ENCODE data around the gene TTC39B. TPM values are rescaled to one million over a fixed set of nuclear protein-coding genes. Genes with fewer than 3 reads are reported as not detected.

Gene TTC39B
- total and polyA plus RNA-seq, 2 of the 8 experiments (the other 6 are each of a cell fraction or from before 2014, with no cell fraction given), result 1.6 to 10.9 TPM

GRCh38 chr9:15139469-15139868 lies 167.5 kb downstream of the TTC39B start:
- WGBS, 2 experiments (ENCODE audit: extremely low coverage in 1 of 2, insufficient coverage in 1 of 2, insufficient read length in 1 of 2, insufficient replicate concordance in 2 of 2, low coverage in 1 of 2, low lambda C conversion rate in 2 of 2, missing lambda C conversion rate in 1 of 2), result 80% methylated on average over 13 of the region's 13 CpGs; no CpG with 5 or more reads in 1 of the 2 experiments
- no peak overlapping the region for H3K4me3 ChIP-seq (ENCODE audit: extremely low read depth in 1 of 4, insufficient read depth in 2 of 4, low read depth in 3 of 4, low read length in 4 of 4)
- H3K4me2 ChIP-seq (ENCODE audit: insufficient read depth in 1 of 2, low read depth in 2 of 2, low read length in 2 of 2), result no peak overlapping the region

More at GRCh38 chr9:15139469-15139868, 167.5 kb downstream of the TTC39B start:
- H3K18ac ChIP-seq (ENCODE audit: extremely low read depth, low read length), result peak overlapping the region; percentile 62; the same call in 1 of the 2 replicates
- TF ChIP-seq CHD1 (IDR thresholded peaks at IDR 0.05; ENCODE audit: low read depth, low read length) (no peak), JUND (IDR thresholded peaks at IDR 0.05; ENCODE audit: low read length) (no peak), KDM4A (IDR thresholded peaks at IDR 0.05; ENCODE audit: low read depth, low read length, severe bottlenecking) (no peak), YY1 (IDR thresholded peaks at IDR 0.05; ENCODE audit: low read depth, low read length) (no peak), TEAD4 (IDR thresholded peaks at IDR 0.05; ENCODE audit: low read depth, low read length) (no peak), BACH1 (IDR thresholded peaks at IDR 0.05; ENCODE audit: low read length) (no peak), RBBP5 (IDR thresholded peaks at IDR 0.05; ENCODE audit: borderline replicate concordance, low read depth, low read length) (no peak), SP1 (IDR thresholded peaks at IDR 0.05; ENCODE audit: low read depth, low read length) (no peak), SUZ12 (IDR thresholded peaks at IDR 0.05; ENCODE audit: low read length) (no peak), CREB1 (IDR thresholded peaks at IDR 0.05) (no peak), SIX5 (IDR thresholded peaks at IDR 0.05; ENCODE audit: low read depth, low read length) (no peak)
- H2BK12ac ChIP-seq (ENCODE audit: low read depth, low read length), result peak overlapping the region; percentile 51; the same call in 1 of the 2 replicates
- H3K14ac ChIP-seq (ENCODE audit: insufficient read length), result no peak overlapping the region
- H2BK120ac ChIP-seq (replicated peaks; ENCODE audit: low read depth, low read length), result no peak overlapping the region
- H3K4me1 ChIP-seq (replicated peaks in 1 of 4; ENCODE audit: control insufficient read depth in 3 of 4, insufficient read depth in 4 of 4, low read length in 3 of 4), result peaks cover 2 to 21% (median 18%) of the 10 kb centered on the region in 4 experiments; a peak in 5 of 7 replicates
- peak overlapping the region; percentile 66; the same call in 1 of the 2 replicates for H2BK20ac ChIP-seq (ENCODE audit: low read length)
- H4K20me1 ChIP-seq (replicated peaks in 1 of 2; ENCODE audit: control insufficient read depth in 1 of 2, insufficient read depth in 2 of 2, low read length in 2 of 2), result no peaks in the 10 kb centered on the region
- no peak overlapping the region for H2AFZ ChIP-seq (ENCODE audit: low read length)
- no peak overlapping the region for H3K9ac ChIP-seq (replicated peaks in 1 of 4; ENCODE audit: extremely low read depth in 1 of 4, low read depth in 3 of 4, low read length in 3 of 4)
- no peak overlapping the region for H3K23ac ChIP-seq (ENCODE audit: insufficient read length)
- FAIRE-seq (no peak), DNase-seq (ENCODE audit: low read depth in 1 of 2, low spot score in 2 of 2) (no peak)
- ChIA-PET POLR2A (ENCODE audit: partially characterized antibody) (no interaction called here), CTCF (ENCODE audit: partially characterized antibody) (interaction anchor here (1.0 to 2.4 kb wide), 3 partner anchors 20 to 92 kb away, joined by 3 to 6 read pairs (median 6); no protein-coding TSS in a partner anchor)
- no peak overlapping the region for H3K4ac ChIP-seq (replicated peaks; ENCODE audit: insufficient read length, low read depth, low read length)
- H2BK15ac ChIP-seq (ENCODE audit: low read length), result no peak overlapping the region
- H3K23me2 ChIP-seq (ENCODE audit: low read depth, low read length), result no peaks in the 10 kb centered on the region
- no peaks in the 10 kb centered on the region for H3K79me2 ChIP-seq (ENCODE audit: control insufficient read depth in 1 of 2, insufficient read depth in 2 of 2, low read length in 2 of 2)
- H4K5ac ChIP-seq (ENCODE audit: insufficient read length, low read depth, low read length), result peak overlapping the region; percentile 22
- H3K9me3 ChIP-seq (ENCODE audit: insufficient read depth in 2 of 2, low read depth in 1 of 2, low read length in 1 of 2), result no peaks in the 10 kb centered on the region
- no peaks in the 10 kb centered on the region for H3K36me3 ChIP-seq (ENCODE audit: control insufficient read depth in 2 of 4, insufficient read depth in 4 of 4, low read length in 3 of 4)
- no peak overlapping the region for H3K56ac ChIP-seq (replicated peaks; ENCODE audit: insufficient read length, low read depth, low read length)
- peak overlapping the region; percentile 38 for H4K91ac ChIP-seq (replicated peaks; ENCODE audit: insufficient read length, low read length)
- no peaks in the 10 kb centered on the region for H3K79me1 ChIP-seq (ENCODE audit: low read depth, low read length)
- H3K27me3 ChIP-seq (replicated peaks in 1 of 4; ENCODE audit: control insufficient read depth in 3 of 4, extremely low read depth in 1 of 4, insufficient read depth in 3 of 4, low read length in 3 of 4), result no peaks in the 10 kb centered on the region
- no peak overlapping the region for H3K27ac ChIP-seq (ENCODE audit: low read depth, low read length)
- peak overlapping the region; percentile 80; the same call in 1 of the 2 replicates for H2BK5ac ChIP-seq (ENCODE audit: low read depth, low read length)
- no peak overlapping the region for H4K8ac ChIP-seq (ENCODE audit: extremely low read depth, insufficient read depth, low read length)
- no peak overlapping the region for H2AK5ac ChIP-seq (ENCODE audit: low read depth, low read length)

Data from H1 (cell line).